ENCODE data around the gene CHI3L2.

The CHI3L2 gene

DNA sequence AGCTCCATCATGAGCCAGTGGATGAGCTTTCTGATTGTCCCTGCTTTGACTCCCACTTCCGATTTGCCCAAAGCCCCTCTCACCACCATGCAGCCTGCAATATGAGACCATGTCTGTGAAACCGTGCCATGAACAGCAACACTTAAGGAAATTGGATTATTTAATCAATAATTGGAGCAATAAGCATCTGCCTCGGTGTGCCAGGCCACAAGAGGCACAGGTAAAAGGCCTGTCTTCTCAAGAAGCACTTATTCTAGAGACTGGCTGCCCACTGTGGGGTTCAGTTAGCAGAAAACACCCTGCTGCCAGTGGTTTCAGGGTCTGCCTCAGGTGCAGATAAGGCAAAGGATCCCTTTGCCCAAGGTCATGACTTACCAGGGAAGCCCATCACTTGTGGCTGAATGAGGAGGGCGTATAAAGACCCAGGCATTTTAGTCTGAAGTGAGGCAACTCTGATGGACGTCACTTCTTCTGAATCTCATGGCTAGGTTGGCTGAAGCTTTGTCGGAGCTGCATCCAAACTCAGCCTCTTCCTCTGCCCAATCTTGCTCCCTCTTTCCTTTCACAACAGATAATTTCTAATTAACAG is 7.1 kb upstream of the CHI3L2 start:
- no peak for DNase-seq

DNA sequence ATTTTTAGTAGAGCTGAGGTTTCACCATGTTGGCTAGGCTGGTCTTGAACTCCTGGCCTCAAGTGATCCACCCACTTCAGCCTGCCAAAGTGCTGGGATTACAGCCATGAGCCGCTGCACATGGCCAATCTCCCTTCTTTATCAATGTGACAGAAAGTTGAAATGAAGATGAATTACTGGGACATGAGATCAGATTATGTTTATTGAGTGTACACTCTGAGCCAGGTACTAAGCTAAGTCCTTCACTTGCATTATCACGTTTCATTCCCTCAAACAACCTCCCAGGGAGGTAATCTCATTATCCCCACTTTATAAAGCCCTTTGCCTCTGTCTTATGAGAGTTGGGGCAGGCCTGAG is 6.3 kb upstream of the CHI3L2 start:
- DNase-seq: no peak

DNA sequence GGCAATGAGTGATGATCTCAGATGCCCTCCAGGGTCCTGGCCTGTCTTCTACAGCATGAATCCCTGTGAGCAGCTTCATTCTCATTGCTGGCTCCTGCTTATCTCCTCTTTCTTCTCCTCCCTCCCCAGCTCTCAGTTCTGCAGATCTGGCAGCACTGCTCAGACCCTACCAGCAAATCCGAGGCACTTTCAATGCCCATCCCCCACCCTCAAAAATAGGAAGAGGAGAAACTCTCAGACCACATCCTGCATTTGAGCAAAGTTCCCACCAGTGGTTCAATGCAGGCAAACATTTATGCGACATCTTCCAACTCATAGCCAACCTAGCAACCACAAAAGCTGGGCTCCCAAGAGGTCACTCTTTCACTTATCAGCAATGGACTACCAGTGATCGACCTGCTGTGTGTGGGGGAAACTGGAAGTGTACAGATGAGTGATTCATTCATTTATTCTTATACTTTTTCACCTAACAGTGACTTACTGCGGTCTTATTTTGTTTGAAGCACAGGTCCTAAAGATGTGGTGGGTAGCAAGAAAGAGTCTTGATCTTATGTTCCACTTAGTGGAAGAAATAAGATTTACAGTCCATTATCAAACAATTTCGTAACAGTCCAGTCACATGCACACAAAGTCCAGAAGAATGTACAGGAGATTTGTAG is 5.8 kb upstream of the CHI3L2 start:
- DNase-seq: peak in 1 of 56 donors; percentile 31

DNA sequence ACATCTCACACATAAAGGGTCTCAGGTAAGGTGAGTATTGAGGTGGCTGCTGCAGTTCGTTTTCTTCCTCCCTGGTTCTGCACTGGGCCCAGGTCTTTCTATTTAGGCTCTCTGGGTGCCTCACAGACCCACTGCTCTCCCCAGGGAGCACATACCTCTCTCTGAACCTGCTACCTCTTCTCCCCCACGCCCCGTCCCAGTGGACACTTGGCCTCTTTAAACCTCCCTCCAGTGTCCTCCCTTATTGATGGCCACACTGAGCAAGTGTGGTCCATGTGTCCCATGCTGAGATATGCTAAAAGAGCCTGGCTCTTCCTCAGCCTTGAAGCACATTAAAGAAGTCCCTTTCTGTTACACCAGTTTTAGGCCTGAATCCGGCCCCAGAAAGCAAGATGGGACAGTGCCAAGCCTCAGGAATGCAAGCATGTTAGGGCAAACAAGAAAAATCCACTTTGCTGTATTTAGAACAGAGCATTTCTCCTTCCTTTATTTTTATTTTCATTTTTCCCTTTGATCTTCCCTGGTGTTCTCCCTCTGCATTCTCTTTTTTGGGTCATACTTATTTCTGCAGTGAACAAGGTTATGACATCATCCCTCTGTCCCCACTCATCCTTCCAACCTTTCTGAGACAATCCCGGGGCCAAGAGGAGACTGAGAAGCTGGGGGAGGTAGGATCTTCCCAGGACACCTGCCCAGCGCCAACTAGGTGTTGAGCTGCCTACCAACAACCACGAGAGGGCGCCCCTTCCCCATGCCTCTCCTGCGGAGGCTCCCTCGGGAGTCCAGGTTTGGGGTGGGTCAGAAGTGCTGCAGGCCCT is 5.0 kb upstream of the CHI3L2 start:
- DNase-seq: peak in 49 of 56 donors; percentile 7 to 83 (median 43)

DNA sequence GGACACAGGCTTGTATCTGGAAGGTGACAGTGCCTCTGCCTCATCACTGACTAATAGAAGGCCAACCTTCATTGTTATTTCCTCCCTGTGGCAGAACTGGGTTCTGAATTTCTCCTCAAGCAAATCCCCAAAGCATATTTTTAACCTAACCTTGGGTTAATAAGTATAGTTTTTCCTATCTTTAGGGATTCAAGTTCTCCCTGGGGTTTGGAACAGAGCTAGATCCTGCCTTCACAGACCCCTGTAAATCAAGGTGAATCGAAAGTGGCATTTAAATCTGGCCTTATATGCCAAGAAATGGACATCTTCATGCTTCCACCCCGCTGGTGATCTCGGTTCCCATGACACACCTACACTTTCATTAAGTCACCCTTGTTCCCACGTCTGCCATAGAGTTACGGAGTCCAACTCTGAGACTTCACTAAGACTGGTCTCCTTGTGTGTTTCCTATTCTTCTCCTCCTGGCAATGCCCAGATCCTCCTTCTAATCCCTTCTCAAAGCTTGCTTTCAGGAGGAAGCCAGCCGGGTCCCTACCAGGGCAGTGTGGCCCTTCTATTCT is 4.3 kb upstream of the CHI3L2 start:
- no peak for DNase-seq

DNA sequence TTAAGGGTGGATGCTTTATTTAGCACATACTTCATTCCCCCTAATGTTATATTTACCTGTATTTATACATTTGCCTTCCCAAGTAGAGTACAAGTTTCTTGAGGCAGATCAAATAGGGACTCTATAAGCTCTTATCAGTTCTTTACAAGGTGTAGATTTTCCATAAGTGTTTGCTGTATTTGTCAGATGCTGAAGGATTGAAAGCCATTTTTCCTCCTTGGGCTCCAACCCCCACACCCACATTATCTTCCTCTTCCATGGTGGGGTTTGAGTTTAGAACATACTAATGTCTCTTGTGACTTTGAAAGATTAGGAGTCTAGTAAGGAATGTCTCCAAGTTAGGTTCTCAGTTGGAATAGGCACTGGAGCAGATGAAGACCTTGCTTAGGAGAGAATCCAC is 2.4 kb upstream of the CHI3L2 start:
- DNase-seq: no peak

DNA sequence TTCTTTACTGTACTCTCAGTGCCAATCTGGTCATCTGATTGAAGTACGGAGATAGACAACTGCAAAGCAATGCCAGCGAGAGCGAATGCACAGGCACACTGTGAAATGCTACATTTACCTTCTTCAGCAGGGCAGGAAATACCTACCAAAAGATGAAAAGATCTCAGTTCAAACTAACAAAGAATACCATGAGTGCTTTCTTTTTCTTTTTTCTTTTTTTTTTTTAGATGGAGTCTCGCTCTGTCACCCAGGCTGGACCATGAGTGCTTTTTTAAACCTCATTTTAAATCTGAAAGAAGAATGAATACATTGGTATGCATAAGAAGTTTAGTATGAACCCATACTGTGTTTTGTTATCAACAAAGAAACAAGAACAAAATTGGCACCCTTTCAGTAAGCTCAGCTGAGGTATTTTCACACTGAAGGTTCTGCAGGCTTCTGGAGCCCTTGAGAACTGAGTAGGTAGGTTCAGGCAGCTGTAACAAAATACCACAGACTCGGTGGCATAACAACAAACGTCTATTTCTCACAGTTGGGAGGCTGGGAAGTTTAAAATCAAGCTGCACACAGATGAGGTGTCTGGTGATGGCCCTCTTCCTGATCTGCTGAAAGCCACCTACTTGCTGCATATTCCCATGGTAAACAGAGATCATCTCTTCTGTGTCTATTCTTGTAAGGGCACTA is 1.7 kb upstream of the CHI3L2 start:
- DNase-seq: no peak

DNA sequence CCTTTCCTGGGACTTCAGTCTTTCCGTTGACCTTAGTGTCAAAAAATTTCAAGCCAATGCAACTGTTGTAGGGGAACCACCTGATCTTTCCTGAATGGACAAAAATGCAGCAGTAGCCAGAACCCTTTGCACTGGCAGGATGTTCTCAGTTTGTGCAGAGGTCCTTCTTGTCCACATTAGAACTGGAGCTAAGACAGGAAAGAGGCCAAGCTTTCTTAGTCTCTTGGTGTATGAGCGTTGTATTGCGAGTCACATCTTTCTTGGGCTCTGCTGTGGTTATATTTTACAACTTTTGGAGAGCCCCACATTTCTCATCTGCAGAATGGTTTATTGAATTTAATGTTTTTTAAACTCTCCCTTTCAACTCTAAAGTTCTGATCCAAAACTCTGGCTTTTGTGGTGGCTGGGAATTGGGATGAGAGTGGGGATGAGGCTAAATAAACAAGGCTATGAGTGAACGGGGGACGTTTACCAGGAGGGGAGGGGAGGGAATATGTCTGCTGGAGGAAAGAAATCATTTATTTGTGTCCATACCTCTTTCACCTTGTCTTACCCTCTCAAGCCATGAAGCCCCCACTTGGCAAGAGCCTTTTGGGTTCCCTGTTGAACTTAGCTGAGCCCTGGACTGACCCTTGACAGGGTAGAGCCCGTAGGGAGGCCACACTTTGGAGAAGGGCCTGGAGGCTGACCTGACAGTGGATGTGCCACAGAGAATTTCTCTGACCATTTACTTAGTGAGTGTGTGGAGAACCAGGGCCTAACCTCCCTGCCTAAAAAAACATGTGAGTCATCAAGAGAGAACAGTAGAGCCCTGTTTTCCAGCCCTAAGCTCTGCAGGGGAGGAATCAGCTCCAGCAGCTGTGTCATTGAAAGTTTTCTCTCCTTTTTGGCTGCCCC is 586 bp downstream of the CHI3L2 start:
- DNase-seq: peak in 19 of 56 donors; percentile 7 to 61 (median 25)

DNA sequence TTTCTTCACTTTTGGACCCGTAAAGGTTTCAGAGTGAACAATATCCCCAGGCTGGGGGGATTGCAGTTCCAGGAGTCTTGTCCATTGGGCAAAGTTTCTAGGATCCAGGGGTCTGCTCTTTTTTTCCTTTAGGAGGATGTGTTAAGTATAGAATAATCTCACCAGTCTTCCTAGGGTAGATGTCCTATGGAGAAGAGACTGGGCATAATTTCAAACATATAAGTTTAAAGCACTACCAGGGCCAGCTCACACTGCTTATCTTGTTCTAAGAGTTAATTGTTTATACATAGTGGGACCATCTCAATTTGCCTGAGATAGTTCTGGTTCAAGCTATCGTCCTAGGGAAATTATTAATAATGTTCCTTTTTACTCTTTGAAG is 1.2 kb downstream of the CHI3L2 start:
- no peak for DNase-seq

DNA sequence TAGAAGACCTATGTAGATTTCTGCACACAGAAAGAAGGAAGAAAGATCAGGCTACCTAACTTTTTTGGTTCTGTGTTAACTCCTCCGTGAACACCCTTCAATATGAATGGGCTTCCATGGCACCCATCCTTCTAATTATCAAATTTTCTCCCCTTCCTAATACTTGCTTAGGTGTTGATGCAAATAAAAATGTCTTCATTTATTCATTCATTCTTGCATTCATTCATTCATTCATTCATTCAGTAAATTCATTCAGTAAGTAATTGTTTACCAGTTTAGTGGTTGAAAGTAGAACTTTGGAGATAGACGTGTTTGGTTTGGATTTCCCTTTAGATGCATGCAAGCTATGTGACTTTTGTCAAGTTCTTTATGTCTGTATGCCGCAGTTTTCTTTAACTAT is 4.6 kb downstream of the CHI3L2 start:
- no peak for DNase-seq

DNA sequence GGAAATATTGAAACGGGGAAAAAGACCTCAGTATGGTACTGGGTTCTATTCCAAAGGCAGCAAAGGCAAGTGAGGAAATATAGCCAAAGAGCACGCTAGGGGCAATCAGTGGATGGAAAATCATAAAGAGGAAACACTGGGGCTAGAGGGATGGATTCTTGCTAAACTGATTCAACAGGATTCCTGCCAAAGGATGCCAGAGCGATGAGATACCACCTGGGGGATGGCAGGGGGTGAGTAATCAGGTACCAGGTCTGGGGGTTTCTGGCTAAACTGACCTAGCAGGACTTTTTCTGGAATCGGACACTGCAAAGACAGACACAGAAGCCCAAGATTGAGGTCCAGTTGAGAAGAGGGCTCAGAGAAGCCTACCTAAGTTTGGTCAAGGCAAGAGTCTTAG is 6.7 kb downstream of the CHI3L2 start:
- DNase-seq: no peak

DNA sequence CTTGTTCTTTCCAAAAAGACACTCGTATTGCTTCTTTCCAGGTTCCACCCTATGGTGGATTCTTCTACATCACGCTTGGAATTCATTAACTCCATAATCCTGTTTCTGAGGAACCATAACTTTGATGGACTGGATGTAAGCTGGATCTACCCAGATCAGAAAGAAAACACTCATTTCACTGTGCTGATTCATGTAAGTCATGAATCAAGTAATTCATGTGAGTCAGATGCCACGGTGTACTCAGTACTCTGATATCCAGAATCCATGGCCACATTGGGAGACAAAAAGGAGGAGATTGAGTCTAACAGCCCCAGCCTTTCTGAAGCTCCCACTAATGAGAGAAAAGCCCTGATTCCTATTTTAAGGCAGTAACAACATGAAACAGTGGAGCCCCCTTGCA is 7.4 kb downstream of the CHI3L2 start:
- no peak for DNase-seq

DNA sequence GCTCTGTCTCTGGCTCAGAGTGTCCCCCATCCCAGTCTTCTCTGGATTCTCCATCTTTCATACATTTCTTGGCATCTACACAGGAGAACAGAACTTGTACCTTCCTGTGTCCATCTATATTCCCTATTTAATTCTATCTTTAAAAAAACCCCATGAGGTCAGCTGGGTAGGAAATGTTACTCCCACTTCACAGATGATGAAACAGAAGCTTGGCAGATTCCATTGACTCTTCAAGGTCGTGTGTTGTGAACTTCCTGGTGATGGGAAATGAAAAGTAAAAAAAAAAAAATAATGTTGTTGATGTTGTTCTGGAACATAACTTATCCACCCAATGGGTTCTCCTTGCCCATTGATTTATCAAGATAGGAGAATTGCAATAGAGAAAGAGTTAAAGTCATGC is 8.9 kb downstream of the CHI3L2 start:
- DNase-seq: no peak

DNA sequence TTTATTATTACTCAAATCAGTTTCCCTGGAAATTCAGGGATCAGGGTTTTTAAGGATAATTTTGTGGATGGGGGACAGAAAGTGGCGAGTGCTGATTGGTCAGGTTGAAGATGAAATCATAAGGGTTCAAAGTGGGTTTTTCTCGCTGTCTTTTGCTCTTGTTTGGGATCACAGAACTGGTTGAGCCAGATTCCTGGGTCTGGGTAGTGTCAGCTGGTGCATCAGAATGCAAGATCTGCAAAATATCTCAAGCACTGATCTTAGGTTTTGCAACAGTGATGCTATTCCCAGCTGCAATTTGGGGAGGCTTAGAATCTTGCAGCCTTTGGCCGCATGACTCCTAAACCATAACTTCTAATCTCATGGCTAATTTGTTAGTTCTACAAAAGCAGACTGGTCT is 9.3 kb downstream of the CHI3L2 start:
- no peak for DNase-seq

DNA sequence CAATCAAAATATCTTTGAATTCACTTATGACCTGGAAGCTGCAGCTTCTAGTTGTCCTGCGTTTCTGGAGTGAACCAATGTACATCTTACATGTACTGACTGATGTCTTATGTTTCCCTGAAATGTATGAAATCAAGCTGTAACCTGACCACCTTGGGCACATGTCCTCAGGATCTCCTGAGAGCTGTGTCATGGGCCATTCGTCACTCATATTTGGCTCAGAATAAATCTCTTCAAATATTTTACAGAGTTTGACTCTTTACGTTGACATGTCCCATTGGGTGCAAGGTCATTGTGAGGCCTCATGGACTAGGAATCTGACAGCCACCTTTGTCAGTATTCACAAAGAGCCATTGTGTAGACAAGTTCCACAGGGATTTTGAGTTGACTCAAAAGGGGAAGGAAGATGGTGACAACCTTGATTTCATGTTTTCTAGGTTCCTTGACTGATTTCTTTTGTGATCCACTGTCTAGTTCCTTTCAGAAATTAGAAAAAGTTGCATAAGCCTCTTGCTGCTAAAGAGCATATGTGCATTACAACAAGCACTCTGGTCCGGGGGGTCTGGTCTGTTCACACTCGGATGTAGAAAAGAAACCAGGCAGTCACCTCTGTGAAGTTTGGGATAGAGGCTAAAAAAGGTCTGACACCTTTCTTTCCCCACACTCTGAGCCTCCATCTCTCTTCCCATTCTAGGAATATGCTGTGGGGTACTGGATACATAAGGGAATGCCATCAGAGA is 10.7 kb downstream of the CHI3L2 start:
- no peak for DNase-seq

DNA sequence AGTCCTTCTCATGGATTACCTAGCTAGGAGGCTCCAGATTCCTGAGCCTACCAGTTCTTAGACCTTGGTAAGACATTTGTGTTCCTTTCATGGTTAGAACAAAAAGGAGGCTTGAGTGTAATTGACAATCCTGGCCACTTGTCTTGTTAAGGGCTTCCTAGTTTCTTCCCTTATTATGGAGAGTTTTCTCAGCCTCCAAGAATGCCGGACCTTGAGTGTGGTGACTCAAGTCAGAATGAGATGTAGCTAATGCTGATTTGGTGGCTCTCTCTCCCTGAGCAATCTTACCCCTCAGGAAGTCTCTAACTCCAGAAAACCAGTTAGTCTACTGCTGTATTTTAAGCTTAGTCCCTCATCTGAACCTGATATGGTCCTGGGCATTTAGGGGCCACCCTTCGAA is 14.3 kb downstream of the CHI3L2 start:
- no peak for DNase-seq

DNA sequence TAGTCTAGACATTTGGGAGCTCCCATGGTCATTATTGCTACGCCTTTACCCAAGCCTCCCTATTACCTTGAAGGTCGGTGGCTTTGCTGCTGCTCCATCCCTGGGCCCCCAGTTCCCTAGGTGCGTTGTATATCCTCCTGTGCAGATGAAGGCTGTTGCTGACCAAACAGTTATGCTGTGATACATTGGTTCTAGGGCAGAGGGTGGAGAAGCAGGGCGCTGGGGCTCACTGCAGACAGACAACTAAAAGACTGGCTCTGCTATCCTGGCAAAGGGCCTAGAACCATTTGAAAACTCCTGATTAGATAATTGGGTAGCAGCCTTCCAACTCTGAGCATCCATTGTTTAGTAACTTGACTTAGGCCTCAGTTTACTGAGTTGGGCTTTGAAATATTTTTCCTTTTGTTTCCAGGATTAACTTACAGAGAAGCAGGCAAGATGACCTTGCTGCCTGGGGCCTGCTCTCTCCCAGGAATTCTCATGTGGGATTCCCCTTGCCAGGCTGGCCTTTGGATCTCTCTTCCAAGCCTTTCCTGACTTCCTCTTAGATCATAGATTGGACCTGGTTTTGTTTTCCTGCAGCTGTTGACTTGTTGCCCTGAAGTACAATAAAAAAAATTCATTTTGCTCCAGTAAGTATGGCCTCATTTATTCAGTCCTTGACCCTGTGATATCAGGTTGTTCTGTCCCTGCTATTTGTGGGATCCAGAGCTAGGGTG is 15.5 kb downstream of the CHI3L2 start:
- DNase-seq: peak in 1 of 56 donors; percentile 9

DNA sequence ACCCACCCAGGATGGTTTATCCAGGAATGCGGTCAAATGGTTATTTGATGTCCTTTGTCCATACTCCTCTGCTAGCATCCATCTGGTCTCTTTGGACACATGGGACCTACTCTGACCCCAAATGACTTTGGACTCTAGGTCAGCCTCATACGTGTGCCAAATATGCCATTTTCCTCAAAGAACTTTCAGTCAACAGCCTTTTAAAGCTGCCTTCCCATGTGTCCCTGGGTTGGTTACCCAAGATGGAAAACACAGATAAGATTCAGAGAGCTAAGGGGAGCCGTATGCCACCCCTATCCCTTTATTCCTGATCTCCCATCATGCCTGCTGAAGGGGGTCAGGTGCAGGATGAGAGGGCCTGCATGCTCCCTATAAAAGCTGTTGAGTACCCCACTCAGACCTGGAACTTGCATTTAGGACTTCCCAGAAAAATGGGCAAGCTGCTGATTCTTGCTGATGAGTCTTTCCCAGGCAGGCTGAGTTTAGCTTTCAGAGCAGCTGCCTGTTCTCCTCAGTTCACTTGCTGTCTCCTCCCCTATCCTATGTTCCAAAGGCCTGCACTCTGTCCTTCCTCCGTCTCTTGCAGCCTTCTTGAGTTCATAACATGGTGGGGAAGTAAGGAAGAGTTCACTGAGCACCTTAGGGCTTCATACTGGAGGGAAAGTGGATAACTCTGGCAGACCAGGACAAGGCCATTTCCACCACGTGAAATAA is 19.8 kb downstream of the CHI3L2 start:
- DNase-seq: no peak

DNA sequence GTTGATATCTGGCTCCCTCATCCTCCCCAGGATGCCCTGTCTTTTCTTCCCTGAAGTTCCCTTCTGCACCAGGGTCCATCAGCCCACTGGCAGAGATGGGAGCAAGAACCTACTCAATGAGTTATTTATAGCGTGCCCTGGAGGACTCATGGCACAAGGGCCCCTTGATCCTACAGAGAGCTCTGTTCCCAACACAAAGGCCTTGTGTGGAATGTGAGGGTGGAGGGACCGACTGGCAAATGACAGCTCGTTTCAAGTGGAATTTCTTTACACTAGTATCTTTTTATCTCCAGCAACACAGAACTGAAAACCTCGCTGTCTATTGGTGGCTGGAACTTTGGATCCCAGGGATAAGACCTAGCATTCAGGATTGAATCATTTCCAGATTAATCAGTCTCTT is 22.4 kb downstream of the CHI3L2 start:
- DNase-seq: peak in 35 of 56 donors; percentile 8 to 72 (median 47)
